GM19438 (cell line): ENCODE data around the gene HSF2.
A peak's percentile ranks its signal among the peaks of the same experiment; 100 is the strongest.

ENCODE experiments used
- ATAC-seq: cut with Tn5 transposase; IDR thresholded peaks from one replicate; pipeline ENCODE4 v1.9.1; 2021; ENCODE audit warnings: low read depth; ENCODE audit not compliant: unreplicated experiment

The HSF2 gene

DNA sequence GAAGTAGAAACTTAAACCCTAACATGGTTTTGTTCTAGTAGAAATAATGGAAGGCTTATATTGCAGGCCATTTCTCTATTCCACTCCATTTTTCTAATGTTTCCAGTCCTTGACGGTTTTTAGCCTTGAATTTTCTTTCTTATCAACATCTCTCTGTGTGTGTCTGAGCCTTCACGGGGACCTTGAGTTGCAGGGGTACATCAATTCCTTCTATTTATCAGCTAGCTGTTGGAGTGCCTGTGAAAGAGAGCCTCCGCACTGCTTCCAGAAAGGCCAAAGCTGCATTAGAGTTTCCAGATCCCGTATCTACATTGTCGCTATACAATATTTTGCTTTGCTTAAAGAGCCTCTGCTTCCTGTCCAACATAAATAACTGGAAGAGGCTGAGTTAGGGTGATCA lies 5.4 kb upstream of the HSF2 start:
- ATAC-seq = no peak

DNA sequence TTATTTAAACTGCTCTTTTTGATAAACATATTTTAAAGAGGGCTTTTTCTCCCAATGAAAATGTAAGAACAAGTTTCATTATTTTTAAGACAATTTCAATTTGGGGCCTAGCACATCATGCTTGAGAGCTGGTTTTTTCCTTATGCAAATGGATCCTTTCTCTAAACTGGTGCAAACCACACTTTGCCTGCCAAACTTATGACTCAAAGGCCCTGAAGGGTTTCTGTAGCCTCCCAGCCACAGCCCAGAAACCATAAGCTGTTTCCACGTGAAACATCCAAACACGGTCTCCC lies 451 bp upstream of the HSF2 start:
- ATAC-seq = no peak

DNA sequence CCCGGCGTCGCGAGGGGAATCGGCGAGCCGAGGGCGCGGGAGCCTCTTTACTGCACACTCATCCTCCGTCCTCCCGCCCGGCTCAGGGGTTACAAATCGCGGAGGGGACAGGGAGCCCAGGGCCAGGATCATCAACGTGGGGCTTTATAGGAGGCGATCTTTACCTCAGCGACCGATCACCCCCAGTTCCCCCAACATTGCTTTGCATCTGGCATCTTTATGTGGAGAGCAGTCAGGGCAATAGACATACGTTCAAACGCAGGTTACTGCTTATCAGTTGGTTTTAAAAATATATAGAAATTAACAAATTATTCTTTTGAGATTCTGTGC lies 634 bp downstream of the HSF2 start:
- peak; percentile 23 for ATAC-seq

DNA sequence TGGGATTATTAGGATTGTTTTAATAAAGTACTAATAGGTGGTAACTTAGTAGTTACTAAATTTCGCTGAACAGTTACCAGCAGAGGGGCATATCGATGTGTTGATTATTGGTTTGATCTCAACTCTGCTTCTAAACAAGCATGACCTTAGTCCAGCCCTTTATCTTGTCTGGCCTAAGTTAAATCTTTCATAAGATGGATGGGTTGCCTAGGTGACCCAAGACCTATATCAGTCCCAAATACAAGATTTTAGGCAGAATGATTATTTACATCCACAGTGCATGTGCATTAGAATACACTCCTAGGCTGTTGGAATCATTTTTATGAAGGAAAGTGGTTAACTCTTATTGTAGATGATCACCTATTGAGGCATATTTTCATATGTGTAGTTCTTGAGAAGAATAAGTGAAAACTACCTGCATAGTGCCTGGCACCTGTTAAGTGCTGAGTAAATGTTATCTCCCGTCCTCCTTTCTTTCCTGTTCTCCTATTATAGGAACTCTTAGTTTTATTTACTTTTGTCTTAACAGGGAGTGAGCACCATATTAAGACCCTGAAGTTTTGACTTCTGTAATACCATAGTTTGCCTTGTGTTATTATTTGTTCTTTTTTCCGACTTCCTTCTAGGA lies 1.1 kb downstream of the HSF2 start:
- ATAC-seq = no peak

DNA sequence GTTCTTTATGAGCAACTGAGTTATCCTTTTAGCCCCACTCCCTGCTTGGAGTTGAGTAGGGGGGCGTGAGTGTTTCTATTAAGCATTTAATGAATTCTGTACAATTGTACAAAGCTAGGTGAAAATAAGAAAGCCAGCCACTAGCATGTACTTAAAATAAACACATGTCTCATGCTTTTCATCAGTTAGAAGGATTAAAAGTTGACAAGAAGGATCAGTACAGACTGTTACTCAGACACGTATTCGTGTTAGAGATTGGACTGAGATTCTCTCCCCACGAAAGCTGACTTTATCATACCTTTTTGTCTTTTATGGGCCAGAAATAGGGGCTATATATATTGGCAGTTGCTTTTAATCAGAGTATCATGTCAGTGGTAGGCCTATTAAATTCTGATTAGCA lies 1.7 kb downstream of the HSF2 start:
- no peak for ATAC-seq

DNA sequence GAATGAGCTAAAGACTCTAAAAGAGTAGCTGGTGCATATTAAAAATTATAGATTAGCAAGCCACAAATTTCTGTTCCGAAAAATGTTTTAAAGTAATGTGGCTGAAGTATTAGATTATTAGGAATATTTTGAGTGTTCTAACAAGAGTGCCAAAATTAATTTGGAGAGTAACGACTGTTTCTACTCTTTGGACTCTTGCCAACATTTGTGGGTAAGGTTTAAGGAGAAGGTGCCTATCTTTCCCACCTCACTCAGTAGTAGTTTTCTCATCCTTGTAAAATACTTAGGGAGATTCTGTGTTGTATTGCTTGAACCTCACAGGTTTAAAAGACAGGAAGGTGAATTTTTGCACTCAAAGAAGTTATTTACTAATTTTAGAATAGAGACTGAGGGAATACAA lies 5.0 kb downstream of the HSF2 start:
- ATAC-seq = no peak

DNA sequence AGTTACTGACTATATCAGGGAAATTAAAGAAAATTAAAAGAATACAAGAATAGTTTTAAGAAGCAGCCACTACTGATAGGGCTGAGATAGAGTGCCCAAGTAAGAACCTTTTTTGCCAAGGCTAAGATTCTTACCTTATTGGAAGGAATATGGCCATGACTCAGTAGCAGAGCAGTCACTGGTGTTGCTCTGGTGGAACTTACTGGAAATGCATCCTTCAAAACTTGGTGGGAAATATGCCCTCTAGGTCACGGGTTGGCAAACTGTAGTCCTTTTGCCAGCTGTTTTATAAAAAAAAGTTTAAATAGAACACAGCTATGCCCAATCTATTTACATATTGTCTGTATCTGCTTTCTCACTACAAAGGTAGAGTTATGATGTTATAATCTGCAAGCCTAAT lies 6.0 kb downstream of the HSF2 start:
- no peak for ATAC-seq

DNA sequence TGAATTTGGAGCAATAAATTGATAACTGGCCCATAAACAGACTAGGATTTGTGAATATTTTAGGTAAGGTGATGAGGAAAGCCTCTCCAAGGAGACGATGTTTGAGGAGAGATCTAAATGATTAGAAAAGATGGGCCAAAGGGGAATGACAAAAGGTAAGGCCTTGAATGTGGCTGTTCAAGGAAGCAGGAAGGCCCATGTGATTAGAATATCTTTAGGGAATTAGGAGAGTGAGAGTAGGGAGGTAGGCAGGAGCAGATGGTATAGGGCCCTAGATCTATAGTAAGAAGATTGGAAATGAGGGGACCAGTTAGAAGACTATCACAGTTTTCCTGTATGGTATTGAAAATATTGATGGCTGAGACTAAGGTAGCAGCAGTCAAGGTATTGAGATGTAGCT lies 6.7 kb downstream of the HSF2 start:
- ATAC-seq = no peak

DNA sequence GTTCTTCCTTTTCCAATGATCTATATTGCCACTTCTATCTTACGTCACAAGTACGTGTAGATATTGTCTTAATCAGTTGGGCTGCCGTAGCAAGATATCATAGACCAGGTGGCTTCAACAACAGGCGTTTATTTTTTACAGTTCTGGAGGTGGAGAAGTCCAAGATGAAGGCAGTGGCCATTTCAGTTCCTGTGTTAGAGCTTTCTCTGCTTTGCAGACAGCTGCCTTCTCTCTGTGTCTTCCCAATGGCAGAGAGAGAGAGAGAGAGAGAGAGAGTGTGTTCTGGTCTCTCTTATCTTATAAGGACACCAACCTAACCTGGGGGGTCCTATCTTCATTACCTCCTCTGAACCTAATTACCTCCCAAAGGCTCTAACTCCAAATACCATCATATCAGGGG lies 8.3 kb downstream of the HSF2 start:
- no peak for ATAC-seq

DNA sequence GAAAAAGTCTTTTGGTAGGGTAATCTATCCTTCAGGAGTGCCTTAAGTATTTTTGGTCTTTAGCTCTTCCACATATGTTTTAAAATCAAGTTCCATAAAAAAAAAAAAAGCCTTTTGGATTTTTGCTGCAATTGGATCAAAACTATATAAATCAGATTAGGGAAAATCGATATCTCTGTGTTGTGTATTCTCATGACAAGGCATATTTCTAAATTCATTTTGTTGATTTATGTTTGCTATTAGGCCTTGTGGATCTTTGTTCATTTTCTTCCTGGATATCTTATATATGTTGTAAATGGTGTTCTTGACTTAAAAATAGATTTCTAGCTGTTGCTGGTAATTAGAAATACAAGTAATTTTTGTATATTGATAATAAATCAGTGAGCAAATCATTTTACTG lies 8.8 kb downstream of the HSF2 start:
- ATAC-seq = no peak

DNA sequence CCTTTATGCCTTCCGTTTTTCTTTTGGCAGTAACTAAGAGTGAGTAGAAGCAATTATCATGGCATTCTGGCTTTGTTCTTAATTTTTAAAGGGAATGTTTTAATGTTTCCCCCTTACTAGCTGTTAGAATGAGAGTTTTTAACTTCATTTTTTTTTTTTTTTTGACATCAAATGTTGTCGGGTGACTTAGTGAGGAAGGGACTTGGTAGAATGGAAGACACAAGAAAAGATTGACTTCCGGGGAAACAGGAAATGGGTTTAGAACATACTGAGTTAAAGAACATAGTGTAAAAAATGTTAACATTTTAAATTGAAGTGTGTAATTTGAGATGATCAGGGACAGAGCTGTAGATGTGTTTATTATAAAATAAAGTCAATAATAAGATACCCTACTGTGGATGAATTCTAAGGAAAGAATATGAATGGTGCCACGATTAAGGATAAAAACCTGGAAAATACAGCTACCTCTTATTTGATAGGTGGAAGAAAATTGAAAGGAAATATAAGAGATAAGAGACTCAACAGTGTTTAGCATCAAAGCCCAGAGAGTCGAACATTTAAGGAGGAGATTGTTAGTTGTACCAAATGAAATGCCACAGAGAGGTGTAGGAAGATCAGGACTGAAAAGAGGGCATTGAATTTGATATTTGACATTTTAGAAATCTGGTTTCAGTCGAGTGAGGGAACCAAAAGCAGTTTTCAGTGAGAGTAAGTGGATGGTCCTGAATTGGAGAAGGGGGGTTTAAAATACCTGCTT lies 9.4 kb downstream of the HSF2 start:
- ATAC-seq = no peak

DNA sequence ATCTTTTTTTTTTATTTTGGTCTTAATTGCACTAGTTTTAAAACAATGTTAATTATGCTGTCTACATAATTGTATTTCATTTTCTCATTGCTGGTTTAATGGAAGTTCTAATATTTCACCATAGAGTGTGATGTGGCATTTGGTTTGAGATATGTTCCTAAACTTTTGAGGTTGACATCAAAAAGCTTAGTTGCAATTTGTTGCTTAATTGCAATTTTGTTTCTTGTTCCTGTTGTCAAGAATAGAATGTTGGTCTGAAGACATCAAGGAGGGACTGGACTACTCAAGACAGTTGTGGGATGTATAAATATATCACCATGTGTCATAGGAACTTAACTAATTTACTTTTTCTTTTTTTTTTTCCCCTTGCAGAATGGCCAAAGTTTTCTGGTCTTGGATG lies 12.5 kb downstream of the HSF2 start:
- no peak for ATAC-seq

DNA sequence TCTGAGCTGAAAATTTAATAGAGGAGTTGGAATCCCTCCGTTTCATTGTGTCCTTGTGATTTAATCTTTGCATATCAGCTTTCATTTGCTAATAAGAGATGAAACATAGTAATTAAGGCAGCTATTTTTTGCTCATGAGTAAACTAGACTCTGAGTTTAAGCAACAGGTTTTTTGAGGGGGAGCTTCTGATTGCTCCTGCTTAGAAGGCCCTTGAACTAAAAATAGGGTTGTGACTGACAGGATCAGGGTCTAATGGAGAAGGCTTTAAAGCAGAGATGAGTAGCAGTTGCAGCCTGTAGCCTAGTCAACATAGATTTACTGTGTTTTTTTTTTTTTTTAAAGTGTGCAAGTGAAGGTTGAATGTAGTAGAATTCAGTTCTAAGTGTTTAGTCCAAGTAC lies 17.4 kb downstream of the HSF2 start:
- ATAC-seq = no peak

DNA sequence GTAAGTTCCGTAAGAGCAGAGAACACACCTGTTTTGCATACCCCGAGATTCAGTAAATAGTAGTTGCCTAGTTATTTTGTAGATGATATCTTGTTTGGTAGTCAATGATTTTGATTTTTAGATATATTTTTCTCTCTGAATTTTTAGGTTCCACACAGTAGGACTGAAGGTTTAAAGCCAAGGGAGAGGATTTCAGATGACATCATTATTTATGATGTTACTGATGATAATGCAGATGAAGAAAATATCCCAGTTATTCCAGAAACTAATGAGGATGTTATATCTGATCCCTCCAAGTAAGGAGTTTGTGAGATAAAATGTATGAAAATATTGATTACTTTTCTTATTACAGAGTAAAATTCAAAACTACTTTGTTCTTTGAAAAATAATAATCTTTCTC lies 22.6 kb downstream of the HSF2 start:
- ATAC-seq = no peak

DNA sequence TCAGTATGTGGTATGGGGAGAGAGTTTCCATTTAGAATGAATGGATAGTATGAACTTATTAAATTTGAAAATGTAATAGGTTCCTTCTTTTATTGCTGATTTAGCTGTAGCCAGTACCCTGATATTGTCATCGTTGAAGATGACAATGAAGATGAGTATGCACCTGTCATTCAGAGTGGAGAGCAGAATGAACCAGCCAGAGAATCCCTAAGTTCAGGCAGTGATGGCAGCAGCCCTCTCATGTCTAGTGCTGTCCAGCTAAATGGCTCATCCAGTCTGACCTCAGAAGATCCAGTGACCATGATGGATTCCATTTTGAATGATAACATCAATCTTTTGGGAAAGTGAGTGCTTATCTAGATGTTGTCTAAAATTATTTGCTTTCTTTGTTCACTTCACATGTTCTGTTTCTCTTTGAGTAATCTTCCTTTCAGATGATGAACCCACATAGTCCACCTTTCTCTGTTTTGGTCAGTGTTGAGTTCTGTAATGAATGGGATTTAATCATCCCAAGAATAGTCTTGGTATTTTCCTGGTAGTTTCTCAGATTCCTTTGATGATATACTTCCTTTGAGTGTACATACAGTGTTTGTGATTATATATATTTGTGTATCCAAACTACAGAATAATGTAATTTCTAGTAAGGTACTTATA lies 23.3 kb downstream of the HSF2 start:
- no peak for ATAC-seq

DNA sequence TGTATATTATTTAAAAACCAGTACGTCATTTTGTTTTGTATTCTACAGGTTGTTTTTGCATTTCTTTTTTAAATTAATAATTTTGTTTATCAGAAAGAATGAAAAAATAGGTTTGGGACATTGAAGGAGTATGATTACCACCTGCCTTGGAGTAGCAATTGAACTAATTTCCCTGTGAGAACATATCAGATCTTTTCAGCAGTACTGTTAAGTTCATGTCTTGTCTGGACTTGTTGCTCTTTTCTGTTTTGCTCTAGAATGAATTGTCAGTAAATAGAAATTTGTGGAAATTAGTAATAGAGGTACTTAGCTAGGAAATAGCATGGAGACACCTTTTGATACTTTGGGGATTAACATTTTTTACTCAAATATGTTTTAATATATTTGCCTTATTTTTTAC lies 24.3 kb downstream of the HSF2 start:
- ATAC-seq = no peak

DNA sequence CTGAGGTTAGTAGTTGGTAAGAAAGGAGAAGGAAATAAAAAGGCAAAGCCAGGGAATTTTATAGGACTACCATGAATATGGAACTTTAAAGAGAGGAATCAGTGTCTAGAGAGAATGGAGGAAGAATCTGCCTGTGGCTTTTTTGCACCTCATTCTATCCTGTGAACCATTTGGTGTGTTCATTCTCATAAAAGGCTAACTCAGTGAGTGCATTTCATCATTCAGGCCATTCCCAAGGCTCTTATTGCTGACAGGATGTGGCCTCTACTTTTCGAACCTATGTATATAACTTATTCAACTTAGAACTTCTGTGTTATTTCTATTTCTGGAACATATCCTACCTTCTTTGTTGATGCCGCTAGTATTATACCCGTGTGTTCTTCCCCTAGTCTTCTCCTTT lies 27.1 kb downstream of the HSF2 start:
- no peak for ATAC-seq

DNA sequence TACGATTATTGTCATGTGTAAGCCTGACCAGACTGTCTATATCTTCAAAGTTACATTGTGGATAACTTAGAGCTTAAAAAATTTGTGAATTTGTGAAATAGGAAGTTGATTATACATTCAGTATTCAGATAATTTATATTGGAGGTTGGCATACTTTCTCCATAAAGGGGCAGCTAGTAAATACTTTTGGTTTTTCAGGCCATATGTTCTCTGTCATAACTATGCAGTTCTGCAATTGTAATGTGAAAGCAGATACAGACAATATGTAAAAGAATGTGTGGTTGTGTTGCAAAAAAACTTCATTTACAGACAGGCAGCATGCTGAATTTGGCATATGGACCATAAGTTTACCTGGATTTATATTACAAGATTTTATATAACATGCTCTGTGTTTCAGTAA lies 29.3 kb downstream of the HSF2 start:
- ATAC-seq = no peak

DNA sequence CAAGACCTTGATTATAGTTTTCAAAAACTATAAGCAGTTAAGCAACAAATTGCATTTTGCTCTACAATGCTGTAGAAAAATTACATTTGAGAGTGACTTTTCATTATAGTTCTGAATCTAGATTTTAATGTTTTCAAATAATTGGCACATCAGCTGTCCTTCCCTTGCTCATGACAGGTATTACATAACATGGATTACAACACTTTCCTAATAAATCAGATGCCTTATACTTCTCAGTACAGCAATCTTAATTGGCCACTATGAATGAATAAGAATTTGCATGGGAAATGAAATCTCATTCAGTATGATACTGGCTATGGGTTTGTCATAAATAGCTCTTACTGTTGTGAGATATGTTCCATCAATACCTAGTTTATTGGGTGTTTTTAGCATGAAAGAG lies 29.9 kb downstream of the HSF2 start:
- ATAC-seq = no peak

DNA sequence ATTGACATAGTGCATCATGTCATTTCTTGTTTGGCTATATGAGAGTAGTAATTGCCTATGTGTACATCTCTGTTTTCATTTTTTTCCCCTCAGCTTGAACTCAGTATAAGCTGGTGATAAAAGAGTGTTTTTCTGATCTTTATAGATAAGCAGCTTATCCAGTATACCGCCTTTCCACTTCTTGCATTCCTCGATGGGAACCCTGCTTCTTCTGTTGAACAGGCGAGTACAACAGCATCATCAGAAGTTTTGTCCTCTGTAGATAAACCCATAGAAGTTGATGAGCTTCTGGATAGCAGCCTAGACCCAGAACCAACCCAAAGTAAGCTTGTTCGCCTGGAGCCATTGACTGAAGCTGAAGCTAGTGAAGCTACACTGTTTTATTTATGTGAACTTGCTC lies 32.3 kb downstream of the HSF2 start:
- ATAC-seq = no peak

DNA sequence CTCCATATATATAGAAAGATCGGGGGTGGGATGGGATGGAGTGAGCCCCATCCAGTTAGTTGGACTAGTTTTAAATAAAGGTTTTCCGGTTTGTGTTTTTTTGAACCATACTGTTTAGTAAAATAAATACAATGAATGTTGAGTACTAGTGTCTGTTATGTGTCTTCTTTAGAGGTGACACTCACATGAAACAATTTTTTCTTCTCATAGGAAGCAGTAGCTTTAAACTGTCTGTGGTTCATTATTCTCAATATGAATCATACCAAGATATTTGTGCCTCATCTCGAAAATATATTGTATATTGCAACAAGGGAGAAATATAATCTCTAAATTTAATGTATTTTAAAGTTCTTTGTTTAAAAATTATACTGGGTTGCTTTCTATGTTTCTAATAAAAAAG lies 33.4 kb downstream of the HSF2 start:
- no peak for ATAC-seq

DNA sequence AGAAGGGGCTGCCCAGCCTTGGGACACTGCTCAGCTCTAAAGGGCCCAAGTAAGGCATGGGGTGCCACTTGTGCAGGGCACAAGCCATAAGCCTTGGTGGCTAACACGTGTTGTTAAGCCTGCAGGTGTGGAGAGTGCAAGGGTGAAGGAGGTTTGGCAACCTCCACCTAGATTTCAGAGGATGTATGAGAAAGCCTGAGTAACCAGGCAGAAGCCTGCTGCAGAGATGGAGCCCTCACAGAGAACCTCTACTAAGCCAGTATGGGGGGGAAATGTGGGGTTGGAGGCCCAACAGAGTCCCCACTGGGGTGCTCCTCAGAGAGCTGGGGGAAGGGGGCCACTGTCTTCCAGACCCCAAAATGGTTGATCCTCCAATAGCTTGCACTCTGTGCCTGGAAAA lies 39.5 kb downstream of the HSF2 start:
- no peak for ATAC-seq

DNA sequence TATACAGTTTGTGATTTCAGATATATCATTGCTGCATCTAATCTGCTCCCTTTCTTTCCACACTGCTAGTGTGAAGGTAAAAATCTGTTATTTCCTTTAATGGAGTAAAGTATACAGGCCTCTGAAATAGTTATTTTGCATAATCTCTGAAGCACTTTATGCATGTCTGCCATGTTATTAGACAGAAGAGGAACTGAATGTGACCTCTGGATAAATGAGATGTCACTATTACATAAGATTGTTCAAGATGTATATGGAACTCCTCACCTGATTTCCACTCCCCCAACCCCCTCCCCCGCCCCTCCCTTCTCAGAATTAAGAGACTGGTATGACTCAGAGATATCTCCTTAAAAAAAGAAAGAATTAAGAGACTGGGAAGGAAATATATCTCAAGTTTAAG lies 45.8 kb downstream of the HSF2 start:
- ATAC-seq = no peak
